AG09319 (cell line): ENCODE data around the gene DDA1.
A peak's percentile ranks its signal among the peaks of the same experiment; 100 is the strongest.

Experiments
- DNase-seq: peaks from one replicate; pipeline ENCODE4 v3.0.0-alpha.2; 2010; ENCODE audit warnings: low read depth; ENCODE audit errors: extremely low read depth
- TF ChIP-seq, protein P1 (sequence below): IDR thresholded peaks from 2 replicates; pipeline ENCODE4 v1.5.1; 2011; ENCODE audit warnings: low read depth, mild to moderate bottlenecking, inconsistent platforms, low read length, moderate library complexity

The DDA1 gene

DNA sequence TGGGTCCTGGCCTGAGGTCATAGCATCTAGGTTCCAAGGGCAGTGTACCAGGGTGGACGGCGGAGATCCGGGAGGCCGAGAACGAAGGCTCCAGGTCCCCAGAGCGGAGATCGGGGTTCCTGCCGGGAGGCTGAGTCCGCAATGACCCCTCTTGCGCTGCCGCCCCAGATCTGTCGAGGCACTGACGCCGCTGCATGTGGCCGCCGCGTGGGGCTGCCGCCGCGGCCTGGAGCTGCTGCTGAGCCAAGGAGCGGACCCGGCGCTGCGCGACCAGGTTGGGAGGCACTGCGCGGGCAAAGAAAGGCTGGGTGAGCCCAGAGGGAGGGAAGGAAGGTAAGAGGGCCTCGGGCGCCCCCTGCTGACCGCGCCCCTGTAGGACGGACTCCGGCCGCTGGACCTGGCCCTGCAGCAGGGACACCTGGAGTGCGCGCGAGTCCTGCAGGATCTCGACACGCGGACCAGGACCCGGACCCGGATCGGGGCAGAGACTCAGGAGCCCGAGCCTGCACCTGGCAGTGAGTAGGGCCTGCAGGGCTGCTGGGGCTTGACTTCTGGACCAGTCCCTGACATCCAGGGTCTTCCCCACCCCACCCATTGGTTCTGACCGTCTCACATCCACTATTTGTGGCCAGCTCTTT lies 26.8 kb upstream of the DDA1 start:
- no peak for DNase-seq
- TF ChIP-seq, protein P1, sequence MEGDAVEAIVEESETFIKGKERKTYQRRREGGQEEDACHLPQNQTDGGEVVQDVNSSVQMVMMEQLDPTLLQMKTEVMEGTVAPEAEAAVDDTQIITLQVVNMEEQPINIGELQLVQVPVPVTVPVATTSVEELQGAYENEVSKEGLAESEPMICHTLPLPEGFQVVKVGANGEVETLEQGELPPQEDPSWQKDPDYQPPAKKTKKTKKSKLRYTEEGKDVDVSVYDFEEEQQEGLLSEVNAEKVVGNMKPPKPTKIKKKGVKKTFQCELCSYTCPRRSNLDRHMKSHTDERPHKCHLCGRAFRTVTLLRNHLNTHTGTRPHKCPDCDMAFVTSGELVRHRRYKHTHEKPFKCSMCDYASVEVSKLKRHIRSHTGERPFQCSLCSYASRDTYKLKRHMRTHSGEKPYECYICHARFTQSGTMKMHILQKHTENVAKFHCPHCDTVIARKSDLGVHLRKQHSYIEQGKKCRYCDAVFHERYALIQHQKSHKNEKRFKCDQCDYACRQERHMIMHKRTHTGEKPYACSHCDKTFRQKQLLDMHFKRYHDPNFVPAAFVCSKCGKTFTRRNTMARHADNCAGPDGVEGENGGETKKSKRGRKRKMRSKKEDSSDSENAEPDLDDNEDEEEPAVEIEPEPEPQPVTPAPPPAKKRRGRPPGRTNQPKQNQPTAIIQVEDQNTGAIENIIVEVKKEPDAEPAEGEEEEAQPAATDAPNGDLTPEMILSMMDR: peak; percentile 81

DNA sequence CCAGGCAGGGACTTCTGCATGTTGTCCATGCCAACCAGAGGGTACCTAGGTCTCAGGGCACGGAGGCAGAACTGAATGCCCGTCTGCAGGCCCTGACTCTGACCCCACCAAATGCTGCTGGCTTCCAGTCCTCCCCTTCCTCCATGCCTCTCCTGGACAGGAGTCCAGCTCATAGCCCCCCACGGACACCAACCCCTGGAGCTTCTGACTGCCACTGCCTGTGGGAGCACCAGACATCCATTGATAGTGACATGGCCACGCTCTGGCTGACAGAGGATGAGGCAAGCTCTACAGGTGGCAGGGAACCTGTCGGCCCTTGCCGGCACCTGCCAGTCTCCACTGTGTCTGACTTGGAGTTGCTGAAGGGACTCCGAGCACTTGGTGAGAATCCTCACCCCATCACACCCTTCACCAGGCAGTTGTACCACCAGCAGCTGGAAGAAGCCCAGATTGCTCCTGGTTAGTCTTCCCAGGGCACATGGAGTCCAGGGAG lies 25.8 kb upstream of the DDA1 start:
- TF ChIP-seq, protein P1: no peak
- DNase-seq: no peak

DNA sequence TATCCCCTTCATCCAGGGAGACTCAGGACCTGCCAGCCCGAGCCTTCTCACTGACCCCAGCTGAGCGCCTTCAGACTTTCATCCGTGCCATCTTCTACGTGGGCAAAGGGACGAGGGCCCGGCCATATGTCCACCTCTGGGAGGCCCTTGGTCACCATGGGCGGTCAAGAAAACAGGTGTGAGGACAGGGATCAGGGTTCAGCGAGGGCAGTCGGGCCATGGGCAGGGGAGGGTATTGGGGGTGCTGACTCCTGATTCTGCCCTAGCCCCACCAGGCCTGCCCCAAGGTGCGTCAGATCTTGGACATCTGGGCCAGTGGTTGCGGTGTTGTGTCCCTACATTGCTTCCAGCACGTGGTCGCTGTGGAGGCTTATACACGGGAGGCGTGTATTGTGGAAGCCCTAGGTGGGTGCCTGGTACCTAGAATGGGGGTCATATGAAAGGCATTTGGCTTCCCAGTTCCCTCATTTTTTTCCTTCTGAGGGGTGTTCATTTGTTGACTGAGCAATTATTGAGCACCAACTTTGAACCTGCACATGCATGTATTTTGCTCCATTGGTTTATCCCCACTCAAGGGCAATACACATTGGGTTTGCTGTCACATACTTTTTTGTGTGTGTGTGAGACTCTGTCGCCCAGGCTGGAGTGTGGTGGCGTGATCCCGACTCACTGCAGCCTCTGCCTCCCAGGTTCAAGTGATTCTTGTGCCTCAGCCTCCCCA lies 23.8 kb upstream of the DDA1 start:
- TF ChIP-seq, protein P1: no peak
- no peak for DNase-seq

DNA sequence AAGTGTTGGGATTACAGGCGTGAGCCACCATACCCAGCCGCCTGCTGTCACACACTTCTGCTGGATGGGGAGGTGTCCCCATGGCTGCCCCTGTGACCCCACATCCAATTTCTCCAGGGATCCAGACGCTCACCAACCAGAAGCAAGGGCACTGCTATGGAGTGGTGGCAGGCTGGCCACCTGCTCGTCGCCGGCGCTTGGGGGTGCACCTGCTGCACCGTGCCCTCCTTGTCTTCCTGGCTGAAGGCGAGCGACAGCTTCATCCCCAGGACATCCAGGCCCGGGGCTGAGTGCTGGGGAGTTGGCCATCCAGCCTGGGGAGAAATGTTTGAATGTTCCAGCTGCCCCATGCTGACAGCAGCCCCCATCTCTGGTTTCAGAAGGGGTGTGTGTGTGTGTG lies 23.1 kb upstream of the DDA1 start:
- TF ChIP-seq, protein P1: no peak
- DNase-seq: no peak

DNA sequence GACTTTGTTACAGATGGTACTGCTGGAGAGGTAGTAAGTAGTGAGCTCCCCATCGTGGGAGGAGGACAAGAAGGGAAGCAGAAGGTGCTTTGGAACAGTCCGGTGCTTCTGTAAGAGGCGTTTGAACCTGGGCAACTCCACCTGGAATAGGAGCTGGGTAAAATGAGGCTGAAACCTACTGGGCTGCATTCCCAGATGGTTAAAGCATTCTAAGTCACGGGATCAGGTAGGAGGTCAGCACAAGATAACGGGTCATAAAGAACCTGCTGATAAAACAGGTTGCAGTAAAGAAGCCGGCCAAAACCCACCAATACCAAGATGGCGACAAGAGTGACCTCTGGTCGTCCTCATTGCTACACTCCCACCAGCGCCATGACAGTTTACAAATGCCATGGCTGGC lies 22.6 kb upstream of the DDA1 start:
- DNase-seq: no peak
- TF ChIP-seq, protein P1: no peak

DNA sequence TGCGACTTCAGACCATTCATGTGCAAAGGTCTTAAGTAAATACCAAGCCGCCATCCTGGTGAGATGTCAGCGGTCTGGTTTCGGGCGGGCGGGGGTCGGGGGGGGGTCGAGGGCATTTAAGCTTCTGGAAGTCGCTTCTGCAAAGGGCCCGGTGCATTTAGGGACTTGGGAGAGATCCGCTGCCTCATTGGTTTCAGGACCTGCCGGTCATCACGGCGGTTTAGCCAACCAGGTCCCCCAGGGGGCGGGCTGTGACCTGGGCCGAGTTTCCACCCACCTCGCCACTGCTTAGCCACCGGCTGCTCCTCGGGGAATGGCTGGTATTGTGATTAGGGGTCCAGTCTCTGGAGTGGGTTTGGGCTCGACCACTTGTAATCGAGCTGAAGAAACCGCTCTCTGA lies 19.9 kb upstream of the DDA1 start:
- peak; percentile 62 for DNase-seq
- TF ChIP-seq, protein P1: no peak

DNA sequence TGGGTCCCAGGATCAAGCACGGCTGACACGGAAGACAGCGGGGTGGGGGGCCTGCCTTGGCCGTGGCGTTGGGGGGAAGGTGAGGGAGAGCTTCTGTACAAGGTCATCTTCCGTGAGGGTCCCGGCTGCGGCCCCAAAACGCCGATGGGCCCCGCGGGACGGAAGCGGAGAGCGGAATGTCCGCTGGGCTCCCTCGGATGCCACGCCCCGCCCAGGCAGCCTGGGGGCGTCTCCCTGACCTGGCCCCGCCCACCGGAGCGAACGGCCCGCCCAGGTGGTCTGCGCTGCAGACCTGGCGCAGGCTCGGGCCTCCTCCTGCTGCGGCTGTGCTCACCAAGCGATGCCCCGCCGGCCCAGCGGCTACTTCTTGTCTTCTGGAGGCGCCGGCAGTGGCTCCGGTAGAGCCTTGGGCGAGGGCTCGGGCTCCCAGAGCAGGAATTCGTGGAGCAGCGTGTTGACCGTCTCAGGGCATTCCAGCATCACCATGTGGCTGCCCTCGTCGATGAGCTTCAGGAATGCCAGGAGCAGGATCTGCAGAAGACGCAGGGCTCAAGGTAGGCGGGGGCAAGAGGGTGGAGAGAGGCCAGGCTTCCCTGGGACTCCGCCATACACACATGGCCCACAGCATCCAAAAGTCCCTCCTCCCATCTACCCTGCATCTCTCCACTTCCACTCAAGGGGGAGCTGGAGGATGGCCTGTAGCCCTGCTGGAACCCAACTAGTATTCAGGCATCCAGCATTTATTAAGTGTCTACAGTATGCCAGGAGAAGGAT lies 16.9 kb upstream of the DDA1 start:
- TF ChIP-seq, protein P1: peak; percentile 80
- peak; percentile 59 for DNase-seq
